ENCODE results near the gene PRKCE. TPM values are rescaled to one million over a fixed set of nuclear protein-coding genes. Genes with fewer than 3 reads are reported as not detected.

The PRKCE gene
- polyA plus RNA-seq, 4 donors = 8.1 to 10.5 (median 9.3) TPM

DNA sequence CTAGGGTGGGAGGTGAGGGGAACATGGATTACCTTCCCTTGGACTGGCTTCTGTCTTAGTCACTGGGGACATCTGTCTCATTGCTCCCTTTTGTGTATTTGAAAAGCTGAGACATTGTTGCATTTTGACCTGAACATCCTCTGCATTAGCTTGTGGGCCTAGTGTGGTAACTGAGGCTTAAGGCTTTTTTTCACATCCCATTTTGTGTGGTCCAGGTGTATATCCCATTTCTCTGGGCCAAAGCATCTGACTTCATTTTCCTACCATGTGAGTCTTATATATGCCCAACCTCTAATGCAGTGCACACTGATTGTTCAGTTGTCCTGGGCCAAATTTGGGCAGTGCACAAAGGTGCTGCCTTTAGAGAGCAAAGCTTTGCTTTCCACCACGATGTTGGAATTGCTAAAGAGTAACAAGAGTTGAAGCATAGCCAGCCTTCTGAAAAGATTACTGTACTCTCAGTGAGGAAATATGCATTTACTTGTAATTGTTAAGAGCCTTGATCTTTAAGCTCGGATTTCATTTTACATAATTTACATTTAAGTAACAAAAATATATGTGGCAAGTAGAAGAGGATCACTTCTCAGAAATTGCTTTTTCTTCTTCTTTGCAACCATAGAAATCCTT is 13.3 kb downstream of the PRKCE start:
- DNase-seq (ENCODE audit: low read depth in 4 of 4, low spot score in 3 of 4) = no peak

DNA sequence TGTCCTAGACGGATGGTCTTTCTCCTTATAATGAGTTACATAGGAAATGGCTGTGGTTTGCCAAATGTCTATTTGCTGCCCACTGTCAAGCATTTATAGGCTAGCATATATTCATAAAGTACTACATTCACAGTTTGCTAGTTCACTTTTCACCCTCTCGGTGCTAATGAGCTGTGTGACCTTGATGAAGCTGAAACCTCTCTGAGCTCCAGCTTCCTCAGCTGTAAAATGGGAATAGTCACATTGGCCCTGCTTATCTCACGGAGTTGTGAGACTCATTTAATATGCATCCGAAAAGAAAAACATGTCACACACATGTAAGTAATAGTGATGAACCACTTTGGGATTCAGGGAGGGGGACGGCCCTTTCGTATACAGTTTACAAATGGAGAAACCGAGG is 17.0 kb downstream of the PRKCE start:
- no peak for DNase-seq (ENCODE audit: low read depth in 4 of 4, low spot score in 3 of 4)

DNA sequence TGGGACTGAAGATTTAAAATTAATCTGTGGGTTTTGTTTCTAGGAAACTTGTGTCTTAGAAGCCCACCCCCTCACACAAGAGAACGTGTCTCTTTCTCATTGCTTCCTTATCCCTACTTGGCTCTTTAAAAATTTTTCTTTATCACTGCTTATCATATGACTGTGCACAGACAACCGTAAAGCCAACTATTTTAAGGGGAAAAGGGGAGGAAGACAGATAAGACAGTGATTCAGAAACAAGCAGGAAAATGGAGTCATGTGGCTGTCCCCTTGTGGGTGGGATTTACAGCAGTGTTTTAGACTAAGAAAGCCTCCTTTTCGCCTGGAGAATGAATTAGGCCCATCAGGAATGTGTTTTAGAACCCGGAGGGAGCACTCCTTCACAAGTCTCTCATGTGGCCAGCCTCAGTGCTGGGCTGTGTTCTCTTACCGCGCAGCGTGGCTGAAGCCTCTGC is 17.6 kb downstream of the PRKCE start:
- DNase-seq (ENCODE audit: low read depth in 4 of 4, low spot score in 3 of 4) = no peak

- no peak for DNase-seq (ENCODE audit: low read depth in 4 of 4, low spot score in 3 of 4)
Measured at GRCh38 chr2:45670646-45671045, 19.2 kb downstream of the PRKCE start.

DNA sequence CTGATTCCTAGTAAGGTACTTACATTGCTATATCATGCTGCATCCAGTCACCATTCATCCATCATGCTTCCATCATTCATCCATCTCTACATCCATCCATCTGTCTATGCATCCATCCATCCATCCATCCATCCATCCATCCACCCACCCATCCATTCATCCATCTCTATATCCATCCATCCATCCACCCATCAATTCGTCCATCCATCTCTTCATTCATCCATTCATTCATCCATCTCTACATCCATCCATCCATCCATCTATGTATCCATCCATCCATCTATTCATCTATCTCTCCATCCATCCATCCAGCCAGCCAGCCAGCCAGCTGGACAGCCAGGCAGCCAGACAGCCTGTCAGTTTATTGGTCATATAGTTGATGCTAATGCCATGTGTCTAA is 20.7 kb downstream of the PRKCE start:
- DNase-seq (ENCODE audit: low read depth in 4 of 4, low spot score in 3 of 4) = no peak

GRCh38 chr2:45674035-45674816 is 22.8 kb downstream of the PRKCE start:
- DNase-seq (ENCODE audit: low read depth in 4 of 4, low spot score in 3 of 4) = no peak

- DNase-seq (ENCODE audit: low read depth in 4 of 4, low spot score in 3 of 4) = no peak
Measured at GRCh38 chr2:45675263-45675812, 23.9 kb downstream of the PRKCE start.

GRCh38 chr2:45676088-45676487 is 24.6 kb downstream of the PRKCE start:
- DNase-seq (ENCODE audit: low read depth in 4 of 4, low spot score in 3 of 4) = no peak

DNA sequence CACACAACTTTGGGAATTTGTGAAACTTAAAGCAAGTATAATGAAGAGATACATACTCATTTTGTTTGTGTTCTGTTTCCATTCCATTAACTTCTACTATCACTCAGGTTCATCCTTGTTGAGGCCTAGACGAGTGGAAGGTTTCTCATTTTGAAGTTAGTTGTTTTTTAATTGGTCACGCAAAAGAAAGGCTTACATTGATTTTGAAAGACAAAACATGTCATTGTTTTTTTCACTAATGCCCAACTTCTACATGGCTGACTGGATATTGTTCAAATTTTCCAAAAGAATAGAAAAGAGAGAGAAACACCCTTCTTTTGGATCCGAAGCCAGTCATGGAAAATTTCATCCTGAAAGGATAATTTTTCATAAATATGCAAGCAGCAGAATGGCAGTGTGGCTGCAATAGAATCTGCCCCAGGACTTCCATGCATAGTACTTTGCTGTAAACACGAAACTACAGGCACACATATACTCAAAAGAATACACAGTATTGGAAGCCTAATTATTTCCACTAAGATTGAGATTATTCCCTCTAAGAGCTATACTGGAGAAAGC is 27.4 kb downstream of the PRKCE start:
- DNase-seq (ENCODE audit: low read depth in 4 of 4, low spot score in 3 of 4) = no peak

- no peak for DNase-seq (ENCODE audit: low read depth in 4 of 4, low spot score in 3 of 4)
Measured at GRCh38 chr2:45680351-45680967, 29.0 kb downstream of the PRKCE start.

DNA sequence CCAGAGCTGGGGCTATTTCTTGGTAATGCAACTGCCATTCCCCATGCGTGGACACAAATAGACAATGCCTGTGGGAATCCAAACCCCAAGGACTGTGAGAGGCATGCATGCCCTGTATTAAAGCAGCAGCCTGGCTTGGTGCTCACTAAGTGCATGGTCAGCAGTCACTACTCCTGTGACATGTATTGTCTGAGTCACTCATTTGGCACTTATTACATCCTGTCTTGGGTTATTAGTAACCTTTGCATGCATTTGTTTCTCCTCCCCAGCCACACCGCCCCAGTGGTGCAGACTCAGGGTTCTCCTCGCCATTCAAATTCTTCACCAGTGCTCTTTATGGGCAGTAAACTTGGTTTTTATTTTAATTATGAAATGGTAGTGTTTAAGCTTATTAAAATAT is 30.2 kb downstream of the PRKCE start:
- no peak for DNase-seq (ENCODE audit: low read depth in 4 of 4, low spot score in 3 of 4)

DNA sequence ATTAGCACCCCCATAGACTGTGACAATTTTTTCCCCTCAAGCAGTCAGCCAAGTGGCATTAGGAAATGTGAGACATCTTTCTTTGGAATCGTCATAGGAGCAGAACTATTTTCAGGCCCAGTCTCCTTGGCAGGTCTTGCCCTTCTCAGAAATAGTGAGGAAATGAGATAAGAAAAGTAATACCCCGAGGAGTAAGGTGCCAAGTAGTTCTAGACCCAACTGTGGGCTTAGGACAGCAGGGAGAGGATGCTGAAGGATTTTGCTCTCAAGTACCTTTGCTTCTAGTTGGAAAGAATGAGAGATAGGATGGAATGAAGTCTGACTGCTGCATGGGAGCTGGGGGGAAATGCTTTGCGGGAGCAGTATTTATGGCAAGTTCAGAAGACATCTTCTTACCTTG is 31.8 kb downstream of the PRKCE start:
- no peak for DNase-seq (ENCODE audit: low read depth in 4 of 4, low spot score in 3 of 4)

- no peak for DNase-seq (ENCODE audit: low read depth in 4 of 4, low spot score in 3 of 4)
Measured at GRCh38 chr2:45684756-45685155, 33.3 kb downstream of the PRKCE start.

DNA sequence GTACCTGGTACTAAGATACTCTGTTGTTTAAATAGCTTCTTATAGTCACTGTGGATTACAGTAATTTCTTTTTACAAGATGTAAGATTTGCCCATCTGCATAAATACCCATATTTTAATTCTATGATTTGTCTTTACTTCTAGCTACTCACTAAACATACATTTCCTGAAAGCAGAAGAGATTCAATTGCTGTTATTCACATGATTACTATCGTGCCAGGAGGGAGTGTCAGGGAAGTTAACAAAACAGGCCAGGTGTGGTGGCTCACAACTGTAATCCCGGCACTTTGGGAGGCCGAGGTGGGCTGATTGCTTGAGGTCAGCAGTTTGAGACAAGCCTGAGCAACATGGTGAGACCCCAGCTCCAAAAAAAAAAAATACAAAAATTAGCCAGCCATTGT is 33.8 kb downstream of the PRKCE start:
- DNase-seq (ENCODE audit: low read depth in 4 of 4, low spot score in 3 of 4) = no peak

- DNase-seq (ENCODE audit: low read depth in 4 of 4, low spot score in 3 of 4) = no peak
Measured at GRCh38 chr2:45687964-45688363, 36.5 kb downstream of the PRKCE start.

- no peak for DNase-seq (ENCODE audit: low read depth in 4 of 4, low spot score in 3 of 4)
Measured at GRCh38 chr2:45688479-45689298, 37.2 kb downstream of the PRKCE start.

GRCh38 chr2:45690231-45690630 is 38.8 kb downstream of the PRKCE start:
- DNase-seq (ENCODE audit: low read depth in 4 of 4, low spot score in 3 of 4) = no peak

- DNase-seq (ENCODE audit: low read depth in 4 of 4, low spot score in 3 of 4) = no peak
Measured at GRCh38 chr2:45691171-45691999, 39.9 kb downstream of the PRKCE start.

DNA sequence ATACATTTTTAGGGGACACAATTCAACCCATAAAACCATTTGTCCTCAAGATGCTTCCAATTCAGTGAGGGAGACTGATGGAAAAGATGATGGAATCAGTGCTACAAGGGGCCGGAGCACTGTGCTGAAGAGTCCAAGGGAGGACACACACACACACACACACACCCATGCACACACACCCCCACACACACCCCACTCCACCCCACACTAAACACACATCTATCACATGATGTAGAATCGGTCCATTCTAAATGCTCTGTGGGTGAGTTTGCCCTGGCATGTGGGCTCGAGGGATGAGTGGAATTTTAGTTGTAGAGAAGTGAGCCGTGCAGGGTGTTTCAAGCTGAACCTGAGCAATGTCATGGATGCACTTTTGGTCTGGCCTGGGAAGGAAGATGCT is 41.1 kb downstream of the PRKCE start:
- DNase-seq (ENCODE audit: low read depth in 4 of 4, low spot score in 3 of 4) = no peak
